ENCODE results near the gene JPH4.
"Not testable (repeated sequence)": the region's sequence is repeated elsewhere in the genome, so short reads cannot be mapped to it uniquely, and the experiment has no call there.

The JPH4 gene

DNA sequence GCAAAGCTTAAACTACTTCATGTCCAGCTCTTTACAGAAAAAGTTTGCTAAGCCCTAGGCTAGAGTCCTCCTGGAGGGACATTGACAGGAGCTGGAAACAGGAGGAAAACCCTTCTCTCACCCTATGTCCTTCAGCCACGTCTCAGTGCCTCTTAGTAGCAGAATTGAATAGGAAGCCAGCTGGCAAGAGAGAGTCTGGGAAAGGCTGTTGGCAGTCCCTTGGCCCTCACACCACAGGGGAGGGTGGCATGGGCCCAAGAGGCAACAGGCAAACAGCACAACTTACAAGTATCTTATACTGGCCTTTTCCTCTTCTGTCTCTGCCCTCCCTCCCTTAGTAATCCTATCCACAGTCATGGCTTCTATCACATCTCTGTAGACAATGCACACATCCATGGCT lies 29.9 kb upstream of the JPH4 start:
- no peak for DNase-seq

DNA sequence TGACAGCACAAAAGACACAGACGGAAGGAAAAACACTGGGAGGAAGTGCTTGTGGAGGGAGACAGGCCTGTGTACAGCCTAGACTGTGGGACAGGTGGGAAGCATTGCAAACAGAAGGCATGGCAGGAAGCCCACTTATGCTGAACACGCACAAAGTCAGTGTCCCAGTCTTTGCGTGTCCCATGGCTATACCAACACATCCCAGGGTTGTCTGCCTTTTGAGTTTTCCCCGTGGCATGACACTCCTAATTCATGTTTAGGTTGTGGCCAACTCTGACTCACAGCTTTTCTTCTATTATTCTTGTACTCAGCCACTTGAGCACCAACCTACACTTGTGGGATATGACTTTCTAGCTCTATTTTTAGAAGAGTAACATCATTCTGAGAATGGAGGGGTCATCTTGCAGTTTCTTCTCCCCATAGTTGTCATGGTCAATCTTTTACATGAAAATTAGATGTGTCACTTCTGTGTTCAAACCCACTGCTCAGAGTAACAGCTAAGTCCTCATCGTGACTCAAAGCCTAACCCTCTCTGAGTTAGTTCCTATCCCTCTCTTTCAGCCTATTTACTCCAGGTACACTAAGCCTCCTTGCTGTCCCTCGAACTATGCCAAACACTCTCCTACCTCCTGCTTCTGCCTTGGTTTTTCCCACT lies 27.5 kb upstream of the JPH4 start:
- DNase-seq, result no peak

DNA sequence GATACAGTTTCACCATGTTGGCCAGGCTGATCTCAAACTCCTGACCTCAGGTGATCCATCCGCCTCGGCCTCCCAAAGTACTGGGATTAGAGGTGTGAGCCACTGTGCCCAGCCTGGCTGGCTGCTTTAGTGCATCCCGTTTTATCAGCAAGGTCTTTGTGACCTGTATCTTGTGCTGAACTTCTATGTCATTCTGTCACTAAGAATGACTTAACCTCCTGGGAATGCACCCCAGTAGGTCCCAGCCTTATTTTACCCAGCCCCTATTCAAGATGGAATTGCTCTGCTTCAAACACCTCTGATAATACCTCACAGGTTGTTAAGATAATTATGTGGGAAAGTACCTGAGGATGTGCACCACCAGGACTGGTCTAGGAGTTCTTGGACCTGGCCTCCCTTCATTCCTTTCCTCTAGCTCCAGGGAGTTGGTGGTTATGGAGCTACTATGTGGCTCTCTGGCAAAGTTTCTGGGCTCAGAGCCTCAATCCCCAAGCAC lies 26.1 kb upstream of the JPH4 start:
- no peak for DNase-seq

DNA sequence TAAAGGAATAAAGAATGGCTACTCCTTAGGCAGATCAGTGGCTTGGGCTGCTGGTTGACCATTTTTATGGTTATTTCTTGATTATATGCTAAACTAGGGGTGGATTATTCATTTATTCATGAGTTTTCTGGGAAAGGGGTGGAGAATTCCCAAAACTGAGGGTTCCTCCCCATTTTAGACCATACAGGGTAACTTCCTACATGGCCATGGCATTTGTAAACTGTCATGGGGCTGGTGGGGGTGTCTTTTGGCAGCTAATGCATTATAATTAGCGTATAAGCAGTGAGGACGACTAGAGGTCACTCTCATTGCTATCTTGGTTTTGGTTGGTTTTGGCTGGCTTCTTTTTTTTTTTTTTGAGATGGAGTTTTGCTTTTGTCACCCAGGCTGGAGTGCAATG lies 25.6 kb upstream of the JPH4 start:
- no peak for DNase-seq

DNA sequence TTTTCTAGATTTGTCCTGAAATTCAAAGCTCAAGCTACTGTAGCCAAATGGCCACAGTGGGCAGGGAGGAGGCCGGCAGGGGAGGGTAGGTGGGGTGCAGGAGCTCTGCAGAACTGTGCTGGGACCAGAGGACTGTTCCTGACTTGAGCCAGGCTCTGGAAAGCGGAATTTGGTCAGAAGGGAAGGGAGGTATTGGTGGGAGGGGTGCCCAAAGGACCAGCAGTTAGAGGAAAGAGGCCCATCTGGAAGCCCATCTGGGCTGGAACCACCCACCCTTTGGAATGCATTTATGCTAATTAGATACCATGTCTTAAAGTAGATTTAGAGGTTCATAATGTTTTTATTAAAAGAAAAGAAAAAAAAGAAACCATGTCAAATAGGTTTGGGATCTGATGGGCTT lies 24.5 kb upstream of the JPH4 start:
- no peak for DNase-seq

DNA sequence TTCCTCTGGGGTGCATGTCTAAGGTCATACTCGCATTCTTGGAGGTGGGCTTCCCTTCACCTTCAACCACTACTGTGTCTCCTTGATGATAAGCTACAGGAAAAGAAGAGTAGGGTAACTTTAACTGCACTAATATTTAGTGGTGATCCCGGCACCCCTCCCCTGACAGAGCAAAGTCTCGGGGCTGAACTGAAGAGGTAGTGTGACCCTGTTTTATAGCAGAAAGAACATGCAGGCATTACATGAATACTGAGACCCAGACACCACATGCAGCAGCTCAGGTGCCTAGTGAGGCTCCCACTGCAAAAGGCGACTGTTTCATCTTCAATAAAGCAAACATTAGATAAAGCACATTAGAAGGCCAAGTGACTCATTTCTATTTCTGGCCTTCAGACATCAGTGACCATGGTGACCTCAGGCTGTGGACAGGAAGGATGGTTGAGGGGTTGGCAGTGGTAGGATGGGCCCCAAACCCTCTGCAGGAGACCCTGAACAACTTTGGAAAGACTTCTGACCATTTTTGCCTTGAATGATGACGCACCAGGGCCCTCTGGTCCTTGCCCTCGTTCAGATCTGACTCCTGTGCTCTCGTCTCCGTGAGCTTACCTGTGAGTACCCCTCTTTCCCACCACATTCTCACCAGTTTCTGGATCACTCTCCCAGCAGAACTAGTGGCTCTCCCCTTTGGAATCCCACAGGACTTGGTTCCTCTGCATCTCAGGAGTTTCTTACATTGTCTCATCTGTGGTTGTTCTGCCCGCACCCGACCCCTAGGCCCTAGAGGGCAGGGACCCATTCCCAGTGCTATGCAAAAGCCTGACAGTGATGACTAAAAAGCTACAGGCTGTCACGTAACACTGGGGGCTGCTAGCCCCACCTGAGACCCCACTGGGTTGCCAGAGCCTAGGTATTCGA lies 23.8 kb upstream of the JPH4 start:
- no peak for DNase-seq

DNA sequence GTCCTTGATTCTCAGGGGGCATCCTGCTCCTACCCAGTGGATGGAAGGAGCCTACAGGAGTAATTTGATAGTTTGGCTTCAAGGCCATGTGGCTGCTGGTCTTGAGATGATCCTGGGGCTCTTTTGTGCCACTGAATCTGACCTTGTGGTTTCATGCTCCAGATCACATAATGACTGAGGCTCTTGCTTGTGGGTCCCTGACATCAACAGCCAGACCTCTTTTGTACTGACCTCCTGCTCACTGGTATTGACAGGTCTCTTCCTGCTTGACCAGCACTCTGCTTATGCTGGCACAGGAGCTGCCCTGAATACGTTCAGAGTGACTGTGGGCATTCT lies 23.2 kb upstream of the JPH4 start:
- DNase-seq, result no peak

DNA sequence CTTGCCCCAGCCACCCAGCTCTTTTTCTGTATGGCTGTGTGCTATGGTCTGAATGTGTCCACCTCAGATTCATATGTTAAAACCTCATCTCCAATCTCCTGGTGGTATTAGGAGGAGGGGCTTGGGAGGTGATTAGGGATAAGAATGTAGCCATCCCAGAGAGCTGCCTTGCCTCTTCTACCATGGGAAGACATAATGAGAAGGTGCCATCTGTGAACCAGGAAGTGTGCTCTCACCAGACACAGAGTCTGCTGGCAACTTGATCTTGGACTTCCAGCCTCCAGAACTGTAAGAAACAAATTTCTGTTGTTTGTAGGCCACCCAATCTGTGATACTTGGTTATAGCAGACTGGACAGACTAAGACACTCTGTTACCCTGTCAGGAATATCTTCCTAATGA lies 22.8 kb upstream of the JPH4 start:
- DNase-seq, result no peak

DNA sequence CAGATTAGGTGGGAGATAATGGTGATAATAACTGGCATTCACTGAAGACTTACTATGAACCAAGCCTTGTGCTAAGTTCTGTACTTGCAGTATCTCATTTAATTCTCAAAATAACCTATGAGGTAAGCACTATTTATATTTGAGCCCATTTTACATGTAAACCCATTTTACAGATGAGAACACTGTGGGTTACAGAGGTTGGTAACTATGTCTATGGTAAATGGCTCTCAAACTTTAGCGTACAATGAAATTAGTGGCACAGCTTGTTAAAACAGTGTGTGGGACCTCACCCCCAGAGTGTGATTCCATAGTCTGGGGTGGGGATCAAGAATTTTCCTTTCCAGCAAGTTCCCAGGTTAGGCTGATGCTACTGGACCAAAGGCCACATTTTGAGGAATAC lies 22.2 kb upstream of the JPH4 start:
- no peak for DNase-seq

DNA sequence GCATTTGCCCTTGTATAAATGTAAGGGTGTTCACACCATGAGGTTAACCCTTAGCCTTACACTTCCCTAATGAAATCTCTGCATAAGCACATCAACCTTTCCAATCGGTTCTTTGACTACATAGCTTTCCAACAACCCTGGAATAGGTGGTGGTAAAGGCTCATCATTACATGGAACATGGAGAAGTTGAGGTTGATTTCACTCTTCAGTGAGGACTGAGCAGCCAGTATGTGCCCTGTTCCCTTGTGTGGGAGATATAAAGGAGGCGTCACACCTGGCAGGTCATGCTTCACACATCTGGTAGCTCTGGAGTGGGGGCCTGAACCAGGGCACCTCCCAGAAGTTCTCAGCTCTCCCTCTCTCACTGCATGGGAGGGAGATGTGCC lies 21.7 kb upstream of the JPH4 start:
- DNase-seq, result no peak

DNA sequence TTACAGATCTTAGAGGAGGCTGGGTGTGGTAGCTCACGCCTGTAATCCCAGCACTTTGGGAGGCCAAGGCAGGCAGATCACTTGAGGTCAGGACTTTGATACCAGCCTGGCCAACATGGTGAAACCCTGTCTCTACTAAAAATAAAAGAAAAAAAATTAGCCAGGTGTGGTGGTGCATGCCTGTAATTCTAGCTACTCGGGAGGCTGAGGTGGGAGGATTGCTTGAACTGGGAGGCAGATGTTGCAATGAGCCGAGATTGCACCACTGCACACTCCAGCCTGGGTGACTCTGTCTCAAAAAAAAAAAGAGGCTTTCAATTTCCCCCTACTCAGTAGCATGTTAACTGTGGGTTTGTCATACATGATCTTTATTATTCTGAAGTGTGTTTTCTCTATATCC lies 15.6 kb upstream of the JPH4 start:
- not testable (repeated sequence) for DNase-seq

DNA sequence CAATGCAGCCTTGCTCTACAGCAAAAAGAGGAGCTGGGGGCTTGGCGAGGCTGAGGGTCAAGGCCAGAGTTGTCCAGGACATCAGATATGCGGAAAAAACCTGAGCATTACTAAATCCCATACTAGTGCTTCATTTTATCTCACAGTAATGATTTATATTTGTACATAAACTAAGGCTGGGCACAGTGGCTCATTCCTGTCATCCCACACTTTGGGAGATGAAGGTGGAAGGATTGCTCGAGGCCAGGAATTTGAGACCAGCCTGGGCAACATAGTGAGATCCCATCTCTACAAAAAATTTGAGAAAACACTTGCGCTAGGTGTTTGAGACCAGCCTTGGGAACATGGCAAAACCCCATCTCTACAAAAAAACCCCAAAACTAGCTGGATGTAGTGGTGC lies 11.6 kb upstream of the JPH4 start:
- no peak for DNase-seq

DNA sequence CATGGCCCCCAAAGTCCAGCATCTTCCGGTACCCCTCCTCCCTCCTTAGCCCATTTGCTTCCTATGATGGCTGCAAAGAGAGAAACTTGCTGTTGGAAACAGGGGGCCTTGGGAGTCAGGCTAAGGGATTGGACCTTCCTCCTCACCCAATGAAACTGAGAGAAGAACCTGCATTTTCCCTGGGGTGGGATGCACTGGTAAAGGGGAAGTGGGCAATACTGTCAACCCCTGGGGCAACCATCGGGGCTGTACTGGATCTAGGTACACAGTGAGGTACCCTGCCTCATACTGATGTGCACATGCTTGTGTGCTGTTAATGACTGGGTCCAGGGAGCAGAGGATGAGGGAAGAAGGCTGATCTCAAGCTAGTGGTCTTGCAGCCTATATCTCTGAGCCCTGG lies 11.0 kb upstream of the JPH4 start:
- no peak for DNase-seq

DNA sequence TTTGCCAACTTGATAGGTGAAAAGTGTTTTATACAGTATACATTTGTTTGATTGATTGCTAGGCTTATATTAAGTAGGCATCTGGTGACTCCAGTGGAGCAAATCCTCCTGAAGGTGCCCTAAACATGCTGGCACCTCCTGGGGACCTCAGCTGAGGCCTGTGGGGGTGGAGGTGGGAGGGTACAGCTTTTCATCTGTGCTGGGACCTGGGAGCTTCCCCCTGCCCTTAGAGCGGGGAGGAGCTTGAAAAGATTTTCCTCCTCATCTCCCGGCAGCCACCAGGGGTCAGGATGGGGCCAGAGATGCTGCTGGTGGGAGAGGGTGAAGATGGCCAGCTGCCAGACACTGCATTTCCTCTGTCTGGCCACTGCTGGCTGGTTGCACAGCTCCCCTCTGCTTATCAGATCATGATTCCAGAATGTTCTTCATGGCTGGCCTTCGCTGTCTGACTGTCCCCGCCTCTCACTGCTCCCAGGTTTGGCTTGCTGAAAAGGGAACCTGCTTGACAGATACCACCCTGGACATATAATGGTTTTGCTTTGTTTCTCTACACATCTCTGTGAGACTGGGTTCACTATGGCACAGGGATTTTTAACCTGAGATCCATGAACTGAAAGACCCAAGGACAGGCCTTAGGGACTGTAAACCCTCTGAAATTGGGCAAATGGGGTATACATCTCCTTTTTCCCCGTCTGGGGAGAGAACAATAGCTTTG lies 10.5 kb upstream of the JPH4 start:
- DNase-seq, result peak; percentile 24

DNA sequence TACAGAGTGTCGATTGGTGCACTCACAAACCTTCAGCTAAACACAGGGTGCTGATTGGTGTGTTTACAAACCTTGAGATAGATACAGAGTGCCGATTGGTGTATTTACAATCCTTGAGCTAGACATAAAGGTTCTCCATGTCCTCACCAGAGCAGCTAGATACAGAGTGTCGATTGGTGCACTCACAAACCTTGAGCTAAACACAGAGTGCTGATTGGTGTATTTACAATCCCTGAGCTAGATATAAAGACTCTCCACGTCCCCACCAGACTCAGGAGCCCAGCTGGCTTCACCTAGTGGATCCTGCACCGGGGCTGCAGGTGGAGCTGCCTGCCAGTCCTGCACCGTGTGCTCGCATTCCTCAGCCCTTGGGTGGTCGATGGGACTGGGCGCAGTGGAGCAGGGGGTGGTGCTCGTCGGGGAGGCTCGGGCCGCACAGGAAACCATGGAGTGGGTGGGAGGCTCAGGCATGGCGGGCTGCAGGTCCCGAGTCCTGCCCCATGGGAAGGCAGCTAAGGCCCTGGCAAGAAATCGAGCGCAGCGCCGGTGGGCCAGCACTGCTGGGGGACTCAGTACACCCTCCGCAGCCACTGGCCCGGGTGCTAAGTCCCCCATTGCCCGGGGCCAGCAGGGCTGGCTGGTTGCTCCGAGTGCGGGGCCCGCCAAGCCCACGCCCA lies 6.1 kb upstream of the JPH4 start:
- not testable (repeated sequence) for DNase-seq

DNA sequence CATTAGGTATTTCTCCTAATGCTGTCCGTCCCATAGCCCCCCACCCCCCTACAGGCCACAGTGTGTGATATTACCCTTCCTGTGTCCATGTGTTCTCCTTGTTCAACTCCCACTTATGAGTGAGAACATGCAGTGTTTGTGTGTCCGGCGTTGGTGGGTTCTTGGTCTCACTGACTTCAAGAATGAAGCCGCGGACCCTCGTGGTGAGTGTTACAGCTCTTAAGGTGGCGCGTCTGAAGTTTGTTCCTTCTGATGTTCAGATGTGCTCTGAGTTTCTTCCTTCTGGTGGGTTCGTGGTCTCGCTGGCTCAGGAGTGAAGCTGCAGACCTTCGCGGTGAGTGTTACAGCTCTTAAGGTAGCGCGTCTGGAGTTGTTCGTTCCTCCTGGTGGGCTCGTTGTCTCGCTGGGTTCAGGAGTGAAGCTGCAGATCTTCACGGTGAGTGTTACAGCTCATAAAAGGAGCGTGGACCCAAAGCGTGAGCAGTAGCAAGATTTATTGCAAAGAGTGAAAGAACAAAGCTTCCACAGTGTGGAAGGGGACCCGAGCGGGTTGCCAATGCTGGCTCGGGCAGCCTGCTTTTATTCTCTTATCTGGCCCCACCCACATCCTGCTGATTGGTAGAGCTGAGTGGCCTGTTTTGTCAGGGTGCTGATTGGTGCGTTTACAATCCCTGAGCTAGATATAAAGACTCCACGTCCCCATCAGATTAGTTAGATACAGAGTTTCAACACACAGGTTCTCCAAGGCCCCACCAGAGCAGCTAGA lies 5.4 kb upstream of the JPH4 start:
- not testable (repeated sequence) for DNase-seq

DNA sequence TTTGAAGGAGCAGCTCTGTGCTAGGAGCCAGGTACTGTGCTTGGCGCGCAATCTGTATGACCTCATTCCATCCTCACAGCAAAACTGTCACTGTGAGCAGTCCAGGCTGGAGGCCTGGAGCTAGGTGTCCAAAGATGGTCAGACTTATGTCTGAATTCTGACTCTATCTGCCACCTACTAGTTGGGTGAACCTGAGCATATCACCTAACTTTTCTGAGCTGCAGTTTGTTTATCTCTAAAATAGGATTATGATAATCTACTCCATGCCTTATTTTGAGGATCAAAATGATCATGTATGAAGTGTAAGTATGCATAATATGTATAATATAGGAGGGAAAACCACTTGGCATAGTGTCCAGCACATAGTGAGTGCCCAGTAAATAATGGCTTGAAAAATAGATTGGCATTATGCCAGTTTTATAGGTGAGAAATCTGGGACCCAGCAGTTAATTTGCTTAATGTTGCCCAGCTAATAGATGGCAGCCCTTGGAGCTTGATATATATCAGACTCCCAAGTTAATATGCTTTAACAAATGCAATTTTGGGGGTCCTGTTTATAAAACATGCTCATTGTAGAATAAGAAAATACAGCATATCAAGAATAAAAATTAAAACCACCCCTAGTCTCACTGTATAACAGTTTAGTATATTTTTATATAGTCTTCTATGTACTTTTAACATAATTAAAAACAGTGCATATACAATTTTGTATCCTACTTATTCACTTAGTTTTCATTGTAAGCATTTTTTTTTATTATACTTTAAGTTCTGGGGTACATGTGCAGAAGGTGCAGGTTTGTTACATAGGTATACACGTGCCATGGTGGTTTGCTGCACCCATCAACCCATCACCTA lies 4.5 kb upstream of the JPH4 start:
- DNase-seq, result no peak

DNA sequence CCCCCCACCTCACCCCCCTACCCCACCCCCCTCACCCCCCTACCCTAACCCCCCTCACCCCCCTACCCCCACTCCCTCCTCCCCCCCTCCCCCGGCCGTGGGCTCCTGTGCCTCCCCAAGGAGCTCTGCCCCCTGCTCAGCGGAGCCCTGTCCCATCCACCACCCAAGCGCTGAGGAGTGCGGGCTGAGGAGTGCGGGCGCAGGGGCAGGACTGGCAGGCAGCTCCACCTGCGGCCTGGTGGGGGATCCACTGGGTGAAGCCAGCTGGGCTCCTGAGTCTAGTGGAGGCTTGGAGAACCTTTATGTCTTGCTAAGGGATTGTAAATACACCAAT lies 2.3 kb upstream of the JPH4 start:
- DNase-seq, result no peak

DNA sequence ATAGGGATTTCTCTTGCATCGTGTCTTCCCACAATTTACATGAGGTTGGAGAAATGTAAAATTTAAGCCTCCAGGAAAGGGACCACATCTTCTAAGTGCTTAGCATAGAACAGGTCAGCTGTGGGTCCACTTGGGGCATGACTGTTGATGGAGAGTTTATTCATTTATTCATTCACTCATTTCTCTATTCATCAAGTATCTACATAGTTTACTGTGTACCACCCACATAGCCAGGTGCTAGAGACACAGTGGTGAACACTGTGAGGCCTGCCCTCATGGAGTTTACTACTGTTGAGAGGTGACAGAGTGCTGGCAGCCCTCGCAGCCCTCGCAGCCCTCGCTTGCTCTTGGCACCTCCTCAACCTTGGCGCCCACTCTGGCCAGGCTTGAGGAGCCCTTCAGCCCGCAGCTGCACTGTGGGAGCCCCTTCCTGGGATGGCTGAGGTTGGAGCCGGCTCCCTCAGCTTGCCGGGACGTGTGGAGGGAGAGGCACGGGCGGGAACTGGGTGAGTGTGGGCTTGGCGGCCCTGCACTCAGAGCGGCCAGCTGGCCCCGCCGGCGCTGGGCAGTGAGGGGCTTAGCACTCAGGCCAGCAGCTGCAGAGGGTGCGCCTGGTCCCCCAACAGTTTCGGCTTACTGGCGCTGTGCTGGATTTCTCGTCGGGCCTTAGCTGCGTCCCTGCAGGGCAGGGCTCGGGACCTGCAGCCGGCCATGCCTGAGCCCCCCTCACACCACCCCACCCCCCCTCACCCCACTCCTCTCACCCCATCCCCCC lies 1.7 kb upstream of the JPH4 start:
- DNase-seq, result no peak

DNA sequence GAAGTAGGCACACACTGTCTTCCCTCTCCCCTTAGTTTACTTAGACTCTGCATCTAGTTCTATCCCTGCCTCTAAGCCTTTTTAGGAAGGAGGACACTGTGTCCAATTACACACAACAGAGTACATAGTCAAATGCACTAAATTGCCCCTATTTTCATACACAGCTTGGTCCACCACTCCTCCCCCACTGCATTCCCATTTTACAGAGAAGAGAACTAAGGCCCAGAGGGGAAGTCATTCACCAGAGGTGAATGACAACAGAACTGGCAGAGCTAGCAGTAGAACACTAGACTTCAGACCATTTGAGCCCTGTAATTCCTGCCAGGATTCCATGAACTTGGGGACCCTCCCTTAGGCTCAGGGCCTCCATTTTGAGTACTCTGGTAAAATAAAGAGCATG lies 1.1 kb upstream of the JPH4 start:
- no peak for DNase-seq

DNA sequence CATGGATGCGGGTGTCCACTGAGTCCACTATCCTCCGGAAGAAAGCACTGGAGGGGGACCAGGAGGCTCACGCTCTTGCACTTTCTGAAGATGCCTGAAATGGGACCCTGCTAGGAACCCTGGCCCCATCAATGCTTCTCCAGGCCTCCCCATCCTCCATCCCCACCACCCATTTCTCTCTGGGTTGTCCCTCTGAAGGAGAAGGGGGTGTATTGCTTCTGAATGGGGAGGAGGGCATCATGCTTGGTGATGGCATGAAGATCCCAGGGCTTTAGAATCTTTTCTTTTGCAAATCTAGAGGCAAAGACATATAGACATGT lies 681 bp upstream of the JPH4 start:
- no peak for DNase-seq
